SJSA1 (cell line): Measurements from ENCODE around the gene IFNA2. TPM values are rescaled to one million over a fixed set of nuclear protein-coding genes. Genes with fewer than 3 reads are reported as not detected.
A peak's percentile ranks its signal among the peaks of the same experiment; 100 is the strongest.
"Not testable (repeated sequence)": the region's sequence is repeated elsewhere in the genome, so short reads cannot be mapped to it uniquely, and the experiment has no call there.

Experiments used
- DNase-seq, 2 experiments: peaks; one replicate each; pipeline ENCODE4 v3.0.0-alpha.2; 2015 to 2020; ENCODE audit warnings: low spot score in 2 of 2, low read depth in 1 of 2
- H3K27ac ChIP-seq: fragments of 250-450 bp; sonication (Bioruptor Pico); 2 replicates; pipeline ENCODE4 v1.5.1; 2020; ENCODE audit warnings: mild to moderate bottlenecking, moderate library complexity
- H3K27me3 ChIP-seq: fragments of 250-450 bp; sonication (Bioruptor Pico); replicated peaks from 2 replicates; pipeline ENCODE4 v1.5.1; 2020; ENCODE audit warnings: mild to moderate bottlenecking, moderate library complexity
- H3K36me3 ChIP-seq: fragments of 250-450 bp; sonication (Bioruptor Pico); 2 replicates; pipeline ENCODE4 v1.5.1; 2020; ENCODE audit warnings: mild to moderate bottlenecking
- H3K4me1 ChIP-seq: fragments of 250-450 bp; sonication (Bioruptor Pico); replicated peaks from 2 replicates; pipeline ENCODE4 v1.6.1; 2021; ENCODE audit warnings: mild to moderate bottlenecking
- H3K4me3 ChIP-seq: fragments of 250-450 bp; sonication (Bioruptor Pico); 2 replicates; pipeline ENCODE4 v1.5.1; 2020; ENCODE audit warnings: mild to moderate bottlenecking
- H3K9me3 ChIP-seq: fragments of 250-450 bp; sonication (Bioruptor Pico); replicated peaks from 2 replicates; pipeline ENCODE4 v1.5.1; 2020; ENCODE audit warnings: mild to moderate bottlenecking
- total RNA-seq: library from RNA; depleted of rRNA; stranded (reverse); fragments of >200 nt; shearing (Covaris generic); gene quantifications from 2 replicates; pipeline ENCODE4 v1.2.3, GENCODE V29; 2014; rRNA removed

IFNA2 gene
- not detected in 2 replicates for total RNA-seq

DNA sequence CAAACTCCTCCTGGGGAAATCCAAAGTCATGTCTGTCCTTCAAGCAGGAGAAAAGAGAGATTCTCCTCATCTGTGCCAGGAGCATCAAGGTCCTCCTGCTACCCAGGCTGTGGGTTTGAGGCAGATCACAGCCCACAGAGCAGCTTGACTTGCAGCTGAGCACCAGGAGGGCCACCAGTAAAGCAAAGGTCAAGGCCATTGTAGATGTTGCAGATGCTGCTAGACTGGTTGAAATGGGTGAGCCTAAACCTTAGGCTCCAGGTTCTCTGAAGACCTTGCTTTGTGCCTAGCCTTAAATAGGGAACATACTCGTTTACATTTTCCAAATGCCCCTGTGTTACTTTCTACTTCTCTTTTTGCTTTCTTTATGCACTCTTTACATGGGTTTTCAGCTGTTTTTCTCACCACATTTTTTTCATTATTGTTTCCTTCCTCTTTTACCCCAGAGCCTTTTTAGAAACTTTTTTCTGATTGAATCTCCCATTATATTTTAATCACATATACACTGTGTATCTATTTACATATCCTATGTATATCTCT lies at the start of gene IFNA2:
Gene IFNA2, minus strand, starts transcription at position 268 of the 540 bp plus-strand sequence. Its CDS starts 69 bp downstream, at position 199.
- H3K4me1 ChIP-seq = no peaks in the 10 kb centered on the region
- no peaks in the 10 kb centered on the region for H3K9me3 ChIP-seq
- no peaks in the 10 kb centered on the region for H3K27me3 ChIP-seq
- no peak within 1 kb of the TSS for H3K4me3 ChIP-seq
- H3K27ac ChIP-seq = no peak within 1 kb of the TSS
- H3K36me3 ChIP-seq = no peaks in the 10 kb centered on the region
- DNase-seq = no peak

- not testable (repeated sequence) for H3K36me3 ChIP-seq, H3K27ac ChIP-seq, H3K27me3 ChIP-seq, H3K9me3 ChIP-seq, DNase-seq, H3K4me1 ChIP-seq, H3K4me3 ChIP-seq
Observed at GRCh38 chr9:21435015-21435383, 49.8 kb upstream of the IFNA2 start.

DNA sequence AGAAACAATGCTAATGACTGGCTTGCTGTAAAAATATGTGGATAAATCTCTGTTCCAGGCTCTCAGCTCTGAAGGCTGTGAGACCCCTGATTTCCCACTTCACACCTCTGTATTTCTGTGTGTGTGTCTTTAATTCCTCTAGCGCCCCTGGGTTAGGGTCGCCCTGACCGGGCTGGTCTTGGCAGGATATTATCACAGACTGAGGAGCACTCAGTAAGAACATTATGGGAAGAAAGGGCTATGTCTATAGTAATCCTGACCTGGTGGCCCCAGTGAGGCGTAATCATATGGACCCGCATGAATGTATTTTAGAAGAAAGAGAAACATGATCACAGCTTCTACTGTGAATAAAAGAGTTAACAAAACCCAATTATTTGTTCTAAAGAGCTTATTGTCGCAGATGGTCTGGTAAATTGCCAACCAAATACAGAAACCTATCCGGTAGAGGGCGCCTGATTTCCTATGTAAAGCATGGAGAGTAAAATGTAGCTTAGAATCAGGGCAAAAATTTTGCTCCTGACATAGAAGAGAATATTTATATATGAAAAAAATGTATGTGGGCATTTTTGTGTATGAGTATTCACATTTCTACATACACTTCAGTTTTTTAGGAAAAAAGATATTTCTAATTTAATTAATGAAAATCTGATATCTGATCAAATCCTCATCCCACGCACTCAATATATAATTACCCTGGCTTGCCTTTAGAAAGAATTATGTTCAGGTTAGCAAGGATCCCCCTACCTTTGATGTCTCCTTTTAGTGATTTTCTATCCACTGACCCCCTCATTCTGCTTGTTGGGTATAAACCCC lies 49.2 kb upstream of the IFNA2 start:
- peak; percentile 19 to 42 for DNase-seq
- H3K4me1 ChIP-seq = no peaks in the 10 kb centered on the region

DNA sequence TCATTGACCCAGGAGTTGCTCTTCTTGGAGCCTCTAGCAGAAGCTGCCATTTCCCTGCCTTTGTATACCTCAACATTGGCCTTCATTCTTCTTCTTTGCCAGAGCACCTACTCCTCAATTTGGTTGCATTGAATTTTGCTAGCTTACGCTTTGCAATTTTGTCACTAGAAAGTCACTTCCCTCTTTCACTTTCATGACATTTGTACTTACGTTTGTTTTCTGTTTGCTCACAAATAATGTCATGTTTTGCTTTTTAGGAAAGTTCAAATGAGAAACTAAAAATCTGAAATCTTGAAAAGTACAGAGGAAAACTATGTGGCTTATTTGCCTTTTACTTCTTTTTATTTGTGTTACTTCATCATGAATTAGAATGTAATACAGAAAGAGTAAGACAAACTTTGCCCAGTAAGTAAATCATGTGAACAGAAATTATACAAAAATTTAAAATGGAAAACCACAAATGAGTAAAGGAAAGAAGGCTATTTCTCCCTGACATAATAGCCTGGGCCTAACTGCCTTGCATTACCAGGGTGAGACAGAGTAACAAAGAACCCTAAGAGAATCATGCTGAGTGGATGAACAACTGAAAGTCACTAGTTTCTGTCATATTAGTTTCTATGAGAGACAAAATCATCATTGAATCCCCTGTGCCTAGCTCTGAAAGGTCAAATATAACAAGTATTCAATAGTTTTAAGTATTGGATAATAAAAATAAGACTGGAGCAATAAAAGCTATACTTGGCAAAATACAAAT lies 47.7 kb upstream of the IFNA2 start:
- no peaks in the 10 kb centered on the region for H3K27me3 ChIP-seq
- H3K4me1 ChIP-seq = no peaks in the 10 kb centered on the region
- no peaks in the 10 kb centered on the region for H3K36me3 ChIP-seq
- no peak overlapping the region for H3K27ac ChIP-seq
- DNase-seq = no peak
- H3K9me3 ChIP-seq = no peaks in the 10 kb centered on the region
- no peak overlapping the region for H3K4me3 ChIP-seq

More for the DNA sequence above, 49.2 kb upstream of the IFNA2 start:
- H3K27ac ChIP-seq = no peak overlapping the region
- no peaks in the 10 kb centered on the region for H3K27me3 ChIP-seq
- H3K36me3 ChIP-seq = no peaks in the 10 kb centered on the region
- no peaks in the 10 kb centered on the region for H3K9me3 ChIP-seq
- no peak overlapping the region for H3K4me3 ChIP-seq

GRCh38 chr9:21429191-21429590 lies 44.0 kb upstream of the IFNA2 start:
- DNase-seq = no peak
- Histone ChIP-seq H3K9me3 (no peaks in the 10 kb centered on the region), H3K36me3 (no peaks in the 10 kb centered on the region), H3K4me1 (no peaks in the 10 kb centered on the region), H3K4me3 (no peak overlapping the region), H3K27me3 (no peaks in the 10 kb centered on the region), H3K27ac (no peak overlapping the region)

DNA sequence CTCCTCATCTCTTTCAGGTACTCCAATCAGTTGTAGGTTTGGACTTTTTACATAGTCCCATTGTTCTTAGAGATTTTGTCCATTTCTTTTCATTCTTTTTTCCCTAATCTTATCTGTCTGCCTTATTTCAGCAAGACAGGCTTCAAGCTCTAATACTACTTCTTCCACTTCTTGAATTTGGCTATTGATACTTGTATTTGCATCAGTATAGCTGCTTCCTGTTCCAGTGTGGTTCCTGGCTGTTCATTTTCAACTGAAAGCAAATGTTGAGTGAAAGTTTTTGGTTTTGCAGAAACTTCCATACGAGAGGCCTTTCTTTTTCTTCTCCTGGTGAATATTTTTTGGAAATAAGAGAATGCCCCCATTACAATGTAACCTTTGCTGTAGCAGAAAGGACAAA lies 43.0 kb upstream of the IFNA2 start:
- Histone ChIP-seq H3K4me3 (no peak overlapping the region), H3K27me3 (no peaks in the 10 kb centered on the region), H3K36me3 (no peaks in the 10 kb centered on the region), H3K9me3 (no peaks in the 10 kb centered on the region), H3K27ac (no peak overlapping the region), H3K4me1 (no peaks in the 10 kb centered on the region)
- no peak for DNase-seq

DNA sequence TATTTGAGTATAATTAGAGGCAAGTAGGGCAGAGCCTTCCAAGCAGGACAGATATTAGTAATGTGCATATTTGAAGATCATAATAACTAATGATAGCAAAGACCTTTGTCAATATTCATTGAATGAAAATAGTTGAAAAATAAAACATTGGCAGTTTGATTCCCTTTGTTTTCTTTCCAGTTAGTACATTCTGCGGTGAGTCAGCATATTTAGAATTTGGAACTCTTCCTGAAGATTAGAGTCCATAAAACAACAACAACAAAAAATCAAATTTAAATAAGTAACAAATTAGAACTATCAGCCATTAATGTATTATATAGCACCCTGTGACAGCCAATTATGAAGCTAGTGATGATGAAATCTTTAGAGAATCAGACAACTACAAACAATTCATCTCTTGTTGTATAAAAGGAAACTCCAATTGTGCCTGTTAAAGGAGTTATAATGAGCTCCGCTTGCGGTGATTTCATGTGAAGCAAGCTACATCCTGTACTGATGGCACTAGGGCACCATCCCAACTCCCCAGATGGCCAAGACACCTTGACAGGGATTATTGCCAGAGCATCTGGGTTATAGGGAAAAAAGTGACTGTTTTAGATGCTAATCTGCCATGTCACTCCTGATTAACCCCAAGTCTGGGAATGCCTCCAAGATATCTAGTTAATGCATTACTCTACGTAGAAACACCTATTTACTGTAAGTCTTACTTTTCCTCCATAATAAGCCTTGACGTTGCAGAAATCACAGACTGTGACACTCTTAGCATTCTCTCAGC lies 30.5 kb upstream of the IFNA2 start:
- Histone ChIP-seq H3K36me3 (no peaks in the 10 kb centered on the region), H3K27ac (no peak overlapping the region), H3K27me3 (no peaks in the 10 kb centered on the region), H3K4me3 (no peak overlapping the region), H3K4me1 (no peaks in the 10 kb centered on the region), H3K9me3 (no peaks in the 10 kb centered on the region)
- DNase-seq = no peak

DNA sequence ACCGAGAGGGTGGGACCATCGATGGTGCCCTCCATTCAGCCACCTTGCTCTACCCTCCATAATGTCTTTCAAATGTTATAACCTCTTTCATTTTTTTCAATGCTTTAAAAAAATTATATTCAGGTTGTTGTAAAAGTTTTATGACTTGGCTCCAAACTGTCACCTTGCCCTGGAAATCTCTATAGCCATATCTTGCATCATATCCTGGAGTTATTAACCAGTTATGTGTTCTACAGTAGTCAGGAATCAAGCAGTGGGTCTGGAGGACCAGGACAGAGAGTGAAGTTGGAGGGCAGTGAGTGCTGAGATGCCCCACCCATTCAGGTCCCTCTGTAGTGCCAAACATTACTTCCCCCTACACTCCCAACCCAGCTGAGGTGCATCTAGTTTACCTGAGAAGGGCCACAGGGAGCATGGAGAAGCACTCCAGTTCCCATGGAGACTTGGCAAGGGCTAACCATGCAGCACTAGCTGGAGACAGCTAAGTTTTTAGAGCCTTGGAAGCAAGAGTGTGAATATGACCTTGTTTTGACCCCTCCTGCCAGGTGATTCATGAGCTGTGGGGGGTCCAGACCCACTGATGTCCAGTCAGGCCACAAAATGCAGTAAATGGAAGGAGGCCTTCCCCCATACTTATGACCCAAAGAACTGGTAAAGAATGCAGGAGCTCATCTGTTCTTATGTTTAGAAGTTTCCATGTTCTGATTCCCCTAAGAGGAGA lies 29.2 kb upstream of the IFNA2 start:
- Histone ChIP-seq H3K4me1 (no peaks in the 10 kb centered on the region), H3K4me3 (no peak overlapping the region)

GRCh38 chr9:21413624-21414023 lies 28.4 kb upstream of the IFNA2 start:
- Histone ChIP-seq H3K36me3 (no peaks in the 10 kb centered on the region), H3K9me3 (no peaks in the 10 kb centered on the region), H3K27me3 (no peaks in the 10 kb centered on the region), H3K4me1 (no peaks in the 10 kb centered on the region), H3K27ac (no peak overlapping the region), H3K4me3 (no peak overlapping the region)
- DNase-seq = no peak

More for the DNA sequence above, 29.2 kb upstream of the IFNA2 start:
- H3K27me3 ChIP-seq = no peaks in the 10 kb centered on the region
- H3K9me3 ChIP-seq = no peaks in the 10 kb centered on the region
- no peak overlapping the region for H3K27ac ChIP-seq
- DNase-seq = no peak
- H3K36me3 ChIP-seq = no peaks in the 10 kb centered on the region

DNA sequence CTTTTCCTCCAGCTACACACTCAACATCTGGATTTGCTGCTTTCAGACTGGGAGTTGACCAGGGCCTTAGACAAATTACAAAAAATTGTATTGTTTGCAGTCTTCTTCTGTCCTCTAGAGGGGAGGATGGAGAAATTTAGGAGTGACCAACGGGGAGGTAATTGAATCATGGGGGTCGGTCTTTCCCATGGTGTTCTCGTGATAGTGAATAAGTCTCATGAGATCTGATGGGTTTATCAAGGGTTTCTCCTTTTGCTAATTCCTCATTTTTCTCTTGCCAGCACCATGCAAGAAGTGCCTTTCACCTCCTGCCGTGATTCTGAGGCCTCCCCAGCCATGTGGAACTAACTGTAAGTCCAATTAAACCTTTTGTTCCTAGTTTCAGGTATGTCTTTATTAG lies 28.0 kb upstream of the IFNA2 start:
- H3K9me3 ChIP-seq = no peaks in the 10 kb centered on the region
- H3K27ac ChIP-seq = no peak overlapping the region
- H3K27me3 ChIP-seq = no peaks in the 10 kb centered on the region
- no peak for DNase-seq
- H3K36me3 ChIP-seq = no peaks in the 10 kb centered on the region
- H3K4me1 ChIP-seq = no peaks in the 10 kb centered on the region
- H3K4me3 ChIP-seq = no peak overlapping the region

- no peaks in the 10 kb centered on the region for H3K36me3 ChIP-seq
- H3K27ac ChIP-seq = no peak overlapping the region
- H3K27me3 ChIP-seq = no peaks in the 10 kb centered on the region
- H3K4me3 ChIP-seq = no peak overlapping the region
- H3K9me3 ChIP-seq = no peaks in the 10 kb centered on the region
- DNase-seq = no peak
- no peaks in the 10 kb centered on the region for H3K4me1 ChIP-seq
Observed at GRCh38 chr9:21412107-21412506, 26.9 kb upstream of the IFNA2 start.

- H3K27ac ChIP-seq = no peak within 1 kb of the TSS
- DNase-seq = no peak
- no peaks in the 10 kb centered on the region for H3K36me3 ChIP-seq
- H3K9me3 ChIP-seq = no peaks in the 10 kb centered on the region
- no peak within 1 kb of the TSS for H3K4me3 ChIP-seq
- H3K27me3 ChIP-seq = no peaks in the 10 kb centered on the region
- H3K4me1 ChIP-seq = no peaks in the 10 kb centered on the region
Observed at GRCh38 chr9:21408817-21409216, 23.6 kb upstream of the IFNA2 start, which contains the start of gene IFNA8. Gene IFNA8 (plus strand): TSS chr9:21409117. CDS start chr9:21409177, 60 bp downstream.

- no peaks in the 10 kb centered on the region for H3K9me3 ChIP-seq
- H3K36me3 ChIP-seq = no peaks in the 10 kb centered on the region
- H3K4me1 ChIP-seq = no peaks in the 10 kb centered on the region
- no peak for DNase-seq
- no peak overlapping the region for H3K27ac ChIP-seq
- H3K4me3 ChIP-seq = no peak overlapping the region
- no peaks in the 10 kb centered on the region for H3K27me3 ChIP-seq
Observed at GRCh38 chr9:21404146-21404545, 18.9 kb upstream of the IFNA2 start.
